HG03432 (cell line): ENCODE data around the gene ANLN.

Source experiments
- ATAC-seq: cut with Tn5 transposase; IDR thresholded peaks from one replicate; pipeline ENCODE4 v1.9.1; 2021; ENCODE audit warnings: mild to moderate bottlenecking, moderate library complexity; ENCODE audit not compliant: unreplicated experiment

Gene ANLN

GRCh38 chr7:36407636-36408550 lies 18.2 kb downstream of the ANLN start:
- ATAC-seq, result no peak

GRCh38 chr7:36408589-36408988 lies 18.9 kb downstream of the ANLN start:
- ATAC-seq, result no peak

GRCh38 chr7:36409180-36409579 lies 19.5 kb downstream of the ANLN start:
- ATAC-seq, result no peak

- ATAC-seq, result no peak
Observed at GRCh38 chr7:36415144-36415543, 25.5 kb downstream of the ANLN start.

DNA sequence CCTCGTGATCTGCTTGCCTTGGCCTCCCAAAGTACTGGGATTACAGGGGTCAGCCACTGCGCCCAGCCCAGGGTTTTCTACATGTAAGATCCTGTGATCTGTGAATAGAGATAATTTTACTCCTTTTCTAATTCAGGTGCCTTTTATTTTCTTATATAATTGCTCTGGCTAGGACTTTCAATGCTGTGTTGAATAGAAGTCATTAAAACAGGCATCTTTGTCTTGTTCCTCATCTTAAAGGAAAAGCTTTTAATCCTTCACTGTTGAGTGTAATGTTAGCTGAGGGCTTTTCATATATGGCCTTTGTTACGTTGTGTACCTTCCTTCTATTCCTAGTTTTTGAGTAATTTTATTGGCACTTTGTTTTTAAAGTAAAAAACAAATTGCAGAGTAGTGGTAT lies 26.6 kb downstream of the ANLN start:
- no peak for ATAC-seq

DNA sequence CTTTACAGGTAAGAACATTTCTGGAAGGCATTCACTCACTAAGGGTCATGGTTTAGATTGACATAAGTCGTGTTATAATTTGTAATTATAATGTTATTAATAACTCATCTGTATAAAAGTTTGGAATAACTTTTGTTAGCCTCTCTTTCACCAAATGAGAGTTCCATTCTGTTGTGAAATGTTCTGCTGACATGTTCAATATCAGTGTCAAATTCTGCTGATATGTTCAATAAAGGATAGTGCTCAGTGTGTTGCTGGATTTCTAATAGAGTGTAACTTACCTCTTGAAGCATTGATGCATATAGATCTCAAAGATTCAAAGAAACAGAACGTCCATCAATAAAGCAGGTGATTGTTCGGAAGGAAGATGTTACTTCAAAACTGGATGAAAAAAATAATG lies 30.6 kb downstream of the ANLN start:
- ATAC-seq, result no peak

- ATAC-seq, result no peak
Observed at GRCh38 chr7:36422072-36422471, 32.4 kb downstream of the ANLN start.

DNA sequence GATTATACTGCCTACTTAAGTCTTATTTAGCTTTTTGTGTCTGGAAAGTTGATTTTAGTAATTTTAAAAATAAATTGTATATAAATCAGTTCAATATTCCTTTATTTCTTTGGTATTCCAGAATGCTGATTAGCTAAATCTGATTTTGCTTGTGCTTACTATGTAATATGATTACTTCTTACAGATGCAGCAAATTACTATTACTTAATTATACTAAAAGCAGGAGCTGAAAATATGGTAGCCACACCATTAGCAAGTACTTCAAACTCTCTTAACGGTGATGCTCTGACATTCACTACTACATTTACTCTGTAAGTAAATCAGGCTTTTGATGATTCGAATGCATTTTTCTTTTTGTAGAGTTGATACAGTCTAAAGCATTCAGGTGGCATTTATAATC lies 34.0 kb downstream of the ANLN start:
- ATAC-seq, result no peak

- ATAC-seq, result no peak
Observed at GRCh38 chr7:36430186-36430585, 40.5 kb downstream of the ANLN start.

- no peak for ATAC-seq
Observed at GRCh38 chr7:36430881-36431280, 41.2 kb downstream of the ANLN start.

DNA sequence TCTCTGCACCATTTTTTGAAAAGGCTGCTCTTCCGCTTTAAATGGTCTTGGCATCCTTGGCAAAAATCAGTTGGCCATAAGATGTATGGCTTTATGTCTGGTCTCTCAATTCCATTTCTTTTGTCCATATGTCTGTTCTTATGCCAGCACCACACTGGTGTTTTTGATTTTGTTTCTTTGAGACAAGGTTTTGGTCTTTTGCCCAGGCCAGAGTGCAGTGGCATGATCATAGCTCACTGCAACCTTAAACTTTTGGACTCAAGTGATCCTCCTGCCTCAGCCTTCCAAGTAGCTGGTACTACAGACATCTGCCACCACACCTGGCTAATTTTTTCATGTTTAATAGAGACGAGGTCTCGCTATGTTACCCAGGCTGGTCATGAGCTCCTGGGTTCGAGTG lies 48.5 kb downstream of the ANLN start:
- no peak for ATAC-seq

DNA sequence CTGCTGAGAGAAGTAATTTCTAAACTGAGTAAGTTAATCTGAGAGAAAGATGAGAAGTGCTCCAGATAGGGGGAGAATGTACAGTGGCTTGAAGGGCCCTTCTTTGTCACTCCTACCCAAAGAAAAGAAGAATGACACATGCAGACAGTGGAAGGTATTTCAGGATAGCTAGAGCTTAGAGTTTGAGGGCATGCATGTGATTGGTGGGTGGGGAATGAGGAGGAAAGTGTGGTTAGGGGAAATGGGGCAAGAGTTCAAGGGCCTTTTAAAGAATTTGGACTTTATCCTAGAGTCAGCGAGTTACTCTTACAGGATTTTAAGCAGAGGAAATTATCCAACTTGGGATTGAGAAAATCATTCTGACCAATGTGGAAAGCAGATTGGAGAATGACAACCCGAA lies 50.0 kb downstream of the ANLN start:
- ATAC-seq, result no peak

- no peak for ATAC-seq
Observed at GRCh38 chr7:36440880-36441279, 51.2 kb downstream of the ANLN start.

DNA sequence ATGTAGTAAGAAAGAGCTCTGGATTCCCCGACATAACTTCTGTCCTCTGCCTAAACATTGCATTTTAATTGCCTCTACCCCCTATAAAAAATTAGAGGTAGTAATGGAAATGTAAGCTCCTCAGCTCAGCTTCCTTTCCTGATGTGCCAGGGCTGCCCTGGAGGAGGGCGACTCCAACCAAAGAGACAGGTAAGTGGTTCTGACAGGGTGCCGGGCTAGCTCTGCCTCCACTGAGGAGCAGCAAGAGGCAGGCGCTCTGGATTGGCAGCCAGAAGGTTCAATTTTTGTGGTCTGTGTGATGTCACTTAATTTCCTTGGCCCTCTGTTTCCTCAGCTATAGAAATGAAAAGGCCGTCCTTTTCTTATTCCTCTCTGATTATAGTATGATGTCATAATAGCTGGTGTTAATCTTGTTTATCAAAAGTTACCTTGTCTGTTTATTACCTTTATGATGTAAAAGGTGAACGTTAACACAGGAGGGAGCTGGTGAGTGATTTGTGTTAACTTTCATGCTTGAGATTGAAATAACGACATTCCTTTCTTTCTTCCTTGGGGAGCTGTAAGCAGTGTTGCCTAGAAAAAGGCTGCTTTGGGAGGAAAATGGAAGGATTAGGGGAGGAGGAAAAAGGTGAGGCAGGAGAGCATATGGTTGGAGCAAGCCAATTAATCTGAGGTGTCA lies 51.8 kb downstream of the ANLN start:
- ATAC-seq, result no peak

DNA sequence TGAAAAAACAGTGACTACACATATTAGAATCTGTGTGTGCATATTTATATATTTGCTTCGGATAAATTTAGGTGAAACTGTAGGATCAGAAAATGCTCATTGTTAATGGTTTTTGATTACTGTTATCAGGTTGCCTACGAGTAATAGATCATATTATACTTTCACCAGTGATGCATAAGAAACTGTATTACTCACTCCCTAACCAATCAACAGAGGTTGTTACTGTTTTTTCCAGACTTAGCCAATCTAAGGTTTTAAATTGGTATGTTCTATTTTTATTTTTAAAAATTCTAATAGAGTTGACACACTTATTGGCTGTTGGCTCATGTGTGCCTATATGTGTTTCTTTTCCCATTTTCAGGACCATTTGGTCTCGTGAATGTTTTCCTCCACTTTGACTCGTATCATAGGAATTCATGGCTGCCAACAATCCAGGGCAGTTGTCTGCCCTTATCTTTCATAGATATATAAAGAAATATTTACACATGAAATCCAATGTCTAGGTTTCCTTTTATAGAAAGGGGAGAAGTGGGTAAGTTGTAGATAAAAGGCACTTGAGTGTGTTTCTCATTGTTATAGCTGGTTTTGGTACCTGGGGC lies 59.2 kb downstream of the ANLN start:
- ATAC-seq, result no peak

DNA sequence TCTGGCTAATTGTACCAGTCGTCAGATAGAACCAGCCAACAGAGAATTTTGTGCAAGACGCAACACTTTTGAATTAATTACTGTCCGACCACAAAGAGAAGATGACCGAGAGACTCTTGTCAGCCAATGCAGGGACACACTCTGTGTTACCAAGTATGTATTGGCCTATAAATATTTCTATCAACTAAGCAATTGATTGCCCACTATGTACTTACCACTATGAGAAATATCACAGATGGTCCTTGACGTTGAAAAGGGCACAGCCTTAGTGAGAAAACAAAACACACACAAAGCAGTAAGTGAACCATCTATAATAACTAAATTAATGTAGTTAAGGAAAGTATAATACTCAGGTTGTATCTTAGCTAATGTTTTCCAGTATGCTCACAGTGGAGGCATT lies 60.0 kb downstream of the ANLN start:
- no peak for ATAC-seq

- ATAC-seq, result no peak
Observed at GRCh38 chr7:36453769-36454168, 64.1 kb downstream of the ANLN start.

DNA sequence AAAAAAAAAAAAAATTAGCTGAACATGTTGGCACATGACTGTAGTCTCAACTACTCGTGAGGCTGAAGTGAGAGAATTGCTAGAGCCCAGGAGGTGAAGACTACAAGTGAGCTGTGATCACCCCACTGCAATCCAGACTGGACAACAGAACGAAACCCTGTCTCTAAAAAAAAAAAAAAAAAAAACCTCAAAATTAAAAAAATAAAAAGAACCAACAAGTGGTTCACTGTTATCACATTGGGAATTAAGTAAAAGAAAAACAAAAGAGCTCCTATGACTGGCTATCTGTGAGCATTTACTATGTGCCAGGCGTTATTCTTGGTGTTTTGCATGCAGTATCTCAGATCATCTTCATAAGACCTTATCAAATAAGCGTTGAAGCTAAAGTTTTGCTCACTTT lies 66.0 kb downstream of the ANLN start:
- ATAC-seq, result no peak

GRCh38 chr7:36456138-36456537 lies 66.5 kb downstream of the ANLN start:
- ATAC-seq, result no peak

GRCh38 chr7:36456548-36456947 lies 66.9 kb downstream of the ANLN start:
- ATAC-seq, result no peak

DNA sequence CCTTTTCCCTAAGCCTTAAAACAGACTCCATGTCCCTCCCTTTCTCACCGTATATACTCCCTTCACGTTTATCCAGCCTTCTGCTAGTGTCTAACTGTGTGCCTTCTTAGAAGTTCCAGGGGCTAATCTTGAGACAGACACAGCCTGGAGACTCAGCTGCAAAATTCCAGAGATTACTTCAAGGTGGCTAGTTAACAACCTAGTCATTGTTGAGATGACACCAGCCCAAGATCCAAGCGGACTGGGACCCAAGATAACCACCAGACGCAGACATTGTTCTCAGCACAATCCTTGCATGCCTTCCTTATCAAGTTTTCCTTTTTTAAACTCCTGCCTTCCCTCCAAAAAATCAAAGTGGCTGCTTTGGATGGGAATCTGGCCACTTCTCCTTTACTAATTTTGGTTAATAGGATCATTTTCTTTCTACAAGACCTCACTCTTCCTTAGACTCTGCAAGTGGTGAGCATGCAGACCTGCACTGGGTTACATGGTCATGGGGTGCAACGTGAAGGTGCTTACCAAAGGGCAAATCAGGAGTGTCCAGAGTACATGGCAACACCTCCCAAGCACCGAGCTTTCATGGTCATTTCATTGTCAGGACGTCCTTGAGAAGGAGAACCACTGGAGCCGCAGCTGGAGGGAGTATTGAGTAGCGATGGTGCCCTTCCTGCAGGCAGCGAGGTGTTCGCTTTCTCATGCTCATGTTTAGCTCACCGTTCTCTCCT lies 69.7 kb downstream of the ANLN start:
- ATAC-seq, result no peak
